ENCODE results near the gene LAMA1. TPM values are rescaled to one million over a fixed set of nuclear protein-coding genes. Genes with fewer than 3 reads are reported as not detected.

LAMA1 gene
- total and polyA plus RNA-seq, 2 of the 4 experiments (the other 2 are of a cell fraction), result 10.9 to 15.5 TPM

- TF ChIP-seq MAFK (IDR thresholded peaks at IDR 0.05; ENCODE audit: low read depth, low read length) (peak; percentile 64), ELK1 (IDR thresholded peaks at IDR 0.05; ENCODE audit: borderline replicate concordance, low read depth, low read length) (no peak)
- Histone ChIP-seq H3K4me3 (ENCODE audit: insufficient read depth, low read depth, low read length) (no peak overlapping the region), H3K27ac (ENCODE audit: insufficient read depth, low read length) (no peak overlapping the region), H3K4me1 (ENCODE audit: control insufficient read depth, insufficient read depth, low read length) (no peaks in the 10 kb centered on the region), H2BK120ac (ENCODE audit: low read depth, low read length) (no peak overlapping the region), H4K91ac (ENCODE audit: insufficient read depth, low read depth, low read length) (no peak overlapping the region), H3K14ac (replicated peaks; ENCODE audit: low read depth, low read length) (no peak overlapping the region), H2BK15ac (ENCODE audit: low read depth, low read length) (no peak overlapping the region), H3K9me1 (ENCODE audit: insufficient read depth, low read length) (no peaks in the 10 kb centered on the region), H2AFZ (replicated peaks; ENCODE audit: low read length, poor library complexity) (no peak overlapping the region), H4K20me1 (ENCODE audit: insufficient read depth, low read length) (no peaks in the 10 kb centered on the region), H3K18ac (ENCODE audit: low read depth, low read length) (no peak overlapping the region), H2AK9ac (replicated peaks; ENCODE audit: low read depth, low read length, poor library complexity) (no peak overlapping the region), H4K5ac (ENCODE audit: low read depth, low read length) (no peak overlapping the region), H3K4ac (ENCODE audit: low read depth, low read length) (no peak overlapping the region), H3K9me3 (ENCODE audit: control insufficient read depth, insufficient read depth, low read length) (no peaks in the 10 kb centered on the region), H3K4me2 (ENCODE audit: low read depth, low read length) (no peak overlapping the region), H4K8ac (ENCODE audit: low read depth in 2 of 2, low read length in 2 of 2) (no peak overlapping the region), H3K23ac (ENCODE audit: low read depth, low read length) (no peak overlapping the region), H3K36me3 (ENCODE audit: control insufficient read depth, insufficient read depth, low read length) (peaks cover 4% of the 10 kb centered on the region; the same call in 1 of the 2 replicates), H3K9ac (ENCODE audit: low read depth, low read length) (no peak overlapping the region), H2AK5ac (ENCODE audit: low read depth, low read length) (no peak overlapping the region), H2BK20ac (ENCODE audit: low read depth, low read length) (no peak overlapping the region), H3K79me1 (ENCODE audit: low read depth in 1 of 2, low read length in 2 of 2) (no peaks in the 10 kb centered on the region), H2BK5ac (ENCODE audit: low read depth, low read length, poor library complexity, severe bottlenecking) (no peak overlapping the region), H3K27me3 (ENCODE audit: control insufficient read depth, insufficient read depth, low read length) (no peaks in the 10 kb centered on the region), H3K56ac (ENCODE audit: extremely low read depth, insufficient read depth, low read length) (no peak overlapping the region)
- DNase-seq (no peak), ATAC-seq (ENCODE audit: low read depth) (no peak)
- no CpG with 5 or more reads among the region's 7 CpGs for WGBS, 2 experiments (ENCODE audit: extremely low coverage in 2 of 2, insufficient read length in 1 of 2)
- in situ Hi-C loops (cut with MboI; ENCODE audit: low sequenced_read_pairs) (no loop called here), dilution Hi-C loops (cut with HindIII; ENCODE audit: low sequenced_read_pairs, unreplicated experiment) (no loop called here), intact Hi-C loops (cut with micrococcal nuclease) (no loop called here)
- no TSS peak for BruUV-seq (replicated peaks)
- ChIA-PET CTCF (no interaction called here), POLR2A (ENCODE audit: unreplicated experiment) (no interaction called here)
Measured at GRCh38 chr18:6971823-6972478, 145.6 kb downstream of the LAMA1 start.
